PC-9 (cell line): ENCODE results near the gene COL4A1. TPM values are rescaled to one million over a fixed set of nuclear protein-coding genes. Genes with fewer than 3 reads are reported as not detected.

ENCODE experiments used
- BruUV-seq: library from RNA; stranded (reverse); fragments of 400-500 nt; replicated peaks from 2 replicates; lab custom pipeline; 2021; lab: Mats Ljungman, UMichigan
- CTCF ChIA-PET: fragments of 300-600 bp; sonication (Branson Sonifier 250); formaldehyde crosslinking; loops from one replicate; lab custom pipeline; 2022; ENCODE audit warnings: antibody characterized with exemption; lab: Charles Lee
- POLR2A ChIA-PET: fragments of 300-600 bp; sonication (Branson Sonifier 250); formaldehyde crosslinking; loops from one replicate; lab custom pipeline; 2022; ENCODE audit warnings: antibody characterized with exemption; ENCODE audit not compliant: unreplicated experiment; lab: Charles Lee
- DNase-seq, 2 experiments: peaks; one replicate each; pipeline versions ENCODE4 v3.0.0 to v3.0.0-alpha.2; 2015 to 2022; ENCODE audit warnings: mixed read lengths in 1 of 2
- H2AFZ ChIP-seq: fragments of 200-600 bp; sonication (generic); 2 replicates; pipeline ENCODE4 v1.8.1; 2017; ENCODE audit warnings: antibody characterized with exemption
- H3F3A ChIP-seq: fragments of 200-600 bp; sonication (generic); 2 replicates; pipeline ENCODE4 v1.8.1; 2017; ENCODE audit warnings: antibody characterized with exemption, mild to moderate bottlenecking, low read depth; ENCODE audit not compliant: insufficient read depth
- H3K27ac ChIP-seq: fragments of 200-600 bp; sonication (generic); 2 replicates; pipeline ENCODE4 v1.6.1; 2016; ENCODE audit warnings: mixed run types
- H3K27me3 ChIP-seq: fragments of 200-600 bp; sonication (generic); 2 replicates; pipeline ENCODE4 v1.6.1; 2016; ENCODE audit warnings: low read depth, mixed run types; ENCODE audit not compliant: insufficient read depth
- H3K36me3 ChIP-seq: fragments of 200-600 bp; sonication (generic); 2 replicates; pipeline ENCODE4 v1.6.1; 2016; ENCODE audit warnings: low read depth, mixed run types
- H3K4me1 ChIP-seq: fragments of 200-600 bp; sonication (generic); replicated peaks from 2 replicates; pipeline ENCODE4 v1.6.1; 2016; ENCODE audit warnings: mixed run types; ENCODE audit not compliant: insufficient read depth
- H3K4me2 ChIP-seq: fragments of 200-600 bp; sonication (generic); 2 replicates; pipeline ENCODE4 v1.6.1; 2017; ENCODE audit warnings: mixed run types
- H3K4me3 ChIP-seq: fragments of 200-600 bp; sonication (generic); 2 replicates; pipeline ENCODE4 v1.6.1; 2016; ENCODE audit warnings: mixed run types
- H3K79me2 ChIP-seq: fragments of 200-600 bp; sonication (generic); 2 replicates; pipeline ENCODE4 v1.6.1; 2017; ENCODE audit warnings: low read depth, mixed run types
- H3K9me2 ChIP-seq: fragments of 200-600 bp; sonication (generic); 2 replicates; pipeline ENCODE4 v1.8.1; 2017; ENCODE audit warnings: mild to moderate bottlenecking; ENCODE audit not compliant: insufficient read depth
- H3K9me3 ChIP-seq: fragments of 200-600 bp; sonication (generic); 2 replicates; pipeline ENCODE4 v1.8.1; 2016; ENCODE audit warnings: low read depth; ENCODE audit not compliant: insufficient read depth
- H4K20me1 ChIP-seq: fragments of 200-600 bp; sonication (generic); 2 replicates; pipeline ENCODE4 v1.8.1; 2017; ENCODE audit not compliant: insufficient read depth
- EZH2 ChIP-seq: fragments of 200-600 bp; sonication (generic); IDR thresholded peaks from 2 replicates; pipeline ENCODE4 v1.8.0; 2017; ENCODE audit warnings: antibody characterized with exemption, low read depth
- intact Hi-C: fragments of 100-400 bp; cut with micrococcal nuclease; formaldehyde crosslinking; loops from one replicate; pipeline ENCODE4 v1.10.0; 2022; ENCODE audit not compliant: unreplicated experiment
- total RNA-seq: library from RNA; stranded (reverse); gene quantifications from 2 replicates; pipeline ENCODE4 v1.2.3, GENCODE V29; 2021
- TF ChIP-seq, protein P1 (sequence below): fragments of 200-600 bp; sonication (generic); conservative IDR thresholded peaks from 2 replicates; pipeline ENCODE4 v1.6.1; 2017; ENCODE audit warnings: mixed run types, antibody characterized with exemption, mild to moderate bottlenecking, moderate library complexity

COL4A1 gene
- total RNA-seq, 1 experiment from 2014 or later = 24.5 TPM

DNA sequence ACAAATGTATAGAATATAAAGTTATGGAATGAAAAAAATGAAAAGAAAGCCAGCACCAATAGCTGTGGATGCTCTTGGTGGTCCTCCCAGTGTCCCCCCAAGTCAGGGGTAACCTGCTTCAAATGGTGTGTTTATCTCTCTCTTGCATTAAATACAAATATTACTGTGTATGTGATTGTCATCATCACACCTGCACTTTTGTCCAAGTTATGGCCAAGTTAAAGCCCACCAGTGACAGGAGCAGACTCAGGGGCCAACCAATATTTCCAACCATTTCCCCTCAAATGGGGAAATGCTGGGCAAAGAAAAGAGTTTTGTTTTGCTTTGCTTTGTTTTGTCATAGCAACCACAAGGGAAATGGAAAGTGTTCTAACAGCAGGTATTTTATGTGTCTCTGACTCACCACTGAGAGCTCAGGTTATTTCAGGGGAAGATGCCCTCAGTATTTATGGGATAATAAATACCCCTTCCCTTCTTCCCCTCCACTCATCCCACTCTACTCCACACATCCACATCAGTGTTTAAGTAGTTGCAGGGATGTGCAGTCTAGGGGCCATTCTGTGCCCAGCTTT lies 133.6 kb downstream of the COL4A1 start:
- POLR2A ChIA-PET = interaction anchor here (0.5 kb wide), 1 partner anchor 303 kb away, joined by 4 read pairs; no protein-coding TSS in a partner anchor
- peak in 1 of 2 experiments; percentile 71 for DNase-seq
- TF ChIP-seq, protein P1, sequence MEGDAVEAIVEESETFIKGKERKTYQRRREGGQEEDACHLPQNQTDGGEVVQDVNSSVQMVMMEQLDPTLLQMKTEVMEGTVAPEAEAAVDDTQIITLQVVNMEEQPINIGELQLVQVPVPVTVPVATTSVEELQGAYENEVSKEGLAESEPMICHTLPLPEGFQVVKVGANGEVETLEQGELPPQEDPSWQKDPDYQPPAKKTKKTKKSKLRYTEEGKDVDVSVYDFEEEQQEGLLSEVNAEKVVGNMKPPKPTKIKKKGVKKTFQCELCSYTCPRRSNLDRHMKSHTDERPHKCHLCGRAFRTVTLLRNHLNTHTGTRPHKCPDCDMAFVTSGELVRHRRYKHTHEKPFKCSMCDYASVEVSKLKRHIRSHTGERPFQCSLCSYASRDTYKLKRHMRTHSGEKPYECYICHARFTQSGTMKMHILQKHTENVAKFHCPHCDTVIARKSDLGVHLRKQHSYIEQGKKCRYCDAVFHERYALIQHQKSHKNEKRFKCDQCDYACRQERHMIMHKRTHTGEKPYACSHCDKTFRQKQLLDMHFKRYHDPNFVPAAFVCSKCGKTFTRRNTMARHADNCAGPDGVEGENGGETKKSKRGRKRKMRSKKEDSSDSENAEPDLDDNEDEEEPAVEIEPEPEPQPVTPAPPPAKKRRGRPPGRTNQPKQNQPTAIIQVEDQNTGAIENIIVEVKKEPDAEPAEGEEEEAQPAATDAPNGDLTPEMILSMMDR = no peak
- no peak for TF ChIP-seq EZH2

DNA sequence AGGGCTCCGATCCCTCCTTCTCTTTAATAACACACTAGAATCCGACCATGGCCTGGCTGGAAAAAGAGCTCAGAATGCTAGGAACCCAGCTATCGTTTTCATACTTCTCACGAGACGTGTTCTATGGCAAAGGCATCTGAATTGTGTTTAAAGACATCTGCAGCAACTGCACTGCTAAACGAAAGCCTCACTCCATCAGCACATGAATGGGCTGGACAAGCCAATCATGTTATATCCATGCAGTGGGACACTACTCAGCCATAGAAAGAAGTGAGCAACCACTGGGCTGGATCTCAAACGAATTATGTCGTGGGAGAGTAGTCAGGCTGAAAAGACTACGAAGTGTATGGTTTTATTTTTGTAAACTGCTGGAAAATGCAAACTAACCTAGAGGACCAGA lies 136.1 kb downstream of the COL4A1 start:
- Histone ChIP-seq H4K20me1 (no peaks in the 10 kb centered on the region), H3F3A (0 out of 2 replicates have a peak, but pooled peaks cover 3% of the 10 kb centered on the region), H3K36me3 (no peaks in the 10 kb centered on the region), H3K4me1 (peaks cover 23% of the 10 kb centered on the region), H3K27me3 (no peaks in the 10 kb centered on the region), H3K9me3 (peaks cover 6% of the 10 kb centered on the region; the same call in 1 of the 2 replicates), H2AFZ (no peak overlapping the region), H3K79me2 (no peaks in the 10 kb centered on the region), H3K4me2 (no peak overlapping the region), H3K9me2 (no peaks in the 10 kb centered on the region), H3K27ac (no peak overlapping the region), H3K4me3 (no peak overlapping the region)
- no TSS peak for BruUV-seq
- no peak for TF ChIP-seq EZH2
- intact Hi-C loops = no loop called here
- no peak for DNase-seq
- ChIA-PET POLR2A (no interaction called here), CTCF (no interaction called here)

More for the DNA sequence above, 133.6 kb downstream of the COL4A1 start:
- no TSS peak for BruUV-seq
- Histone ChIP-seq H3K9me2 (no peaks in the 10 kb centered on the region), H4K20me1 (no peaks in the 10 kb centered on the region), H3K4me1 (peaks cover 19% of the 10 kb centered on the region), H3K27me3 (no peaks in the 10 kb centered on the region), H3K9me3 (peaks cover 6% of the 10 kb centered on the region; the same call in 1 of the 2 replicates), H3K79me2 (no peaks in the 10 kb centered on the region), H3K4me3 (no peak overlapping the region), H3F3A (0 out of 2 replicates have a peak, but pooled peaks cover 3% of the 10 kb centered on the region), H3K36me3 (peaks cover 5% of the 10 kb centered on the region; the same call in 1 of the 2 replicates), H3K4me2 (no peak overlapping the region), H3K27ac (no peak overlapping the region), H2AFZ (no peak overlapping the region)
- intact Hi-C loops = no loop called here
- CTCF ChIA-PET = no interaction called here

DNA sequence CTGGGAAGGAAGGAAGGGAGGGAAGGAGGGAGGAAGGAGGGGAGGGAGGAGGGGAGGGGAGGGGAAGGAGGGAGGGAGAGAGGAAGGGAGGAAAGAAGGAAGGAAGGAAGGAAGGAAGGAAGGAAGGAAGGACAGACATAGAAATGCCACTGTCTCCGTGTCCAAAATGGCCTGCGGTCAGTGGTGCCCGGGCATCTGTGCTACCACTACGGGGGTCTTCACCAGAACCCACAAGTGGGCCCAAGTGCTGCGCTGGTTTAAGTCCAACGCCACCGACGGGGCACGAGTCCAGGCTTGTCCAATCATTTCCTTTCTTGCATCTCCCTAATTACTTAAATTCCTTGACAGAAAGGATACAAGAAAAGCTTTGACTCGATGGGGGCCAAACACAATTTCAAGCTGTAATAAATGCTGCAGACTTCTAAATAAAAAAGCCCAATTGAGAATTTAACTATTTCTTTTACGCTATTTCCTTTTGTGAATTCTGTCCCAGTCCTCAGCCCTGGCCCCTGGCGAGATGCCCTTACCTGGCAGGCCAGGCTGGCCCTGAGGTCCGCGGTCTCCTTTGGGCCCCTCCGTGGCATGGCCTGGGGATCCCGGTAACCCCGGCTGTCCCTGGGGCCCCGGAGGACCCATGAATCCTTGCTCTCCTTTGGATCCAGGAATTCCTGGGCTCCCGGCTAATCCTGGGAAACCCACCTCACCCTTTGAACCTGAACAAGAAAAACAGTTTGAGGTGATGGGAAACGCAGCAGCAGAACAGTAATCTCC lies 136.8 kb downstream of the COL4A1 start:
- no TSS peak for BruUV-seq
- no peaks in the 10 kb centered on the region for H3K27me3 ChIP-seq
- no peaks in the 10 kb centered on the region for H4K20me1 ChIP-seq
- H3K36me3 ChIP-seq = no peaks in the 10 kb centered on the region
- peaks cover 24% of the 10 kb centered on the region for H3K4me1 ChIP-seq
- TF ChIP-seq EZH2 = no peak
- DNase-seq = no peak
- POLR2A ChIA-PET = no interaction called here
- no peak overlapping the region for H3K4me3 ChIP-seq
- no peaks in the 10 kb centered on the region for H3K9me2 ChIP-seq
- H3K79me2 ChIP-seq = no peaks in the 10 kb centered on the region
- 0 out of 2 replicates have a peak, but pooled peaks cover 3% of the 10 kb centered on the region for H3F3A ChIP-seq
- H3K4me2 ChIP-seq = no peak overlapping the region
- no peak overlapping the region for H2AFZ ChIP-seq
- CTCF ChIA-PET = no interaction called here
- intact Hi-C loops = no loop called here
- H3K27ac ChIP-seq = no peak overlapping the region
- H3K9me3 ChIP-seq = peaks cover 6% of the 10 kb centered on the region; the same call in 1 of the 2 replicates
